HL-60 (cell line): ENCODE results near the gene VPS51.

Experiments
- POLR2AphosphoS5 ChIP-seq: IDR thresholded peaks from 2 replicates; pipeline ENCODE4 v1.6.1; 2012; ENCODE audit warnings: low read depth
- TF ChIP-seq, protein P1 (sequence below): IDR thresholded peaks from one replicate; pipeline ENCODE4 v1.5.1; 2011; ENCODE audit warnings: low read length, control low read depth, inconsistent platforms; ENCODE audit not compliant: insufficient read depth
- TF ChIP-seq, protein P2 (sequence below): IDR thresholded peaks from 2 replicates; pipeline ENCODE4 v1.6.1; 2012; ENCODE audit warnings: low read depth; ENCODE audit not compliant: insufficient replicate concordance

DNA sequence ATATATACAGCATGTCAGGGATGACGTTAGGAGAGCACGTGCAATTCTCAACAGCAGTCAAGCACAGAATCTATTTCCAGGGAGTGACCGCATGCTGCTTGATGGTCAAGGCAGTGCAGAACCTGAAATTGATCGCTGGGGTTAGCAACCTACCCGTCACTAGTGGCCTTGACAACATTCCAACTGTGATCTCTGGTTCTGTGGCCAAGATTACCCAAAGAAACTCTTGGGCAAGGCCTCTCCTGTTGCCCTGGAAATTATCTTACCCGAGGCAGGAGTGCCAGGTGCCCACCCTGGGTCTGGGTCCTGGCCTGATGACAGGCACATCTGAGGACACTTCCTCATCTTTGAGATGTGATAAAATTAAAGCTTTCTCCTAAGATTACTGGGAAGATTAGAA, 17.8 kb downstream of the VPS51 start:
- TF ChIP-seq, protein P1, sequence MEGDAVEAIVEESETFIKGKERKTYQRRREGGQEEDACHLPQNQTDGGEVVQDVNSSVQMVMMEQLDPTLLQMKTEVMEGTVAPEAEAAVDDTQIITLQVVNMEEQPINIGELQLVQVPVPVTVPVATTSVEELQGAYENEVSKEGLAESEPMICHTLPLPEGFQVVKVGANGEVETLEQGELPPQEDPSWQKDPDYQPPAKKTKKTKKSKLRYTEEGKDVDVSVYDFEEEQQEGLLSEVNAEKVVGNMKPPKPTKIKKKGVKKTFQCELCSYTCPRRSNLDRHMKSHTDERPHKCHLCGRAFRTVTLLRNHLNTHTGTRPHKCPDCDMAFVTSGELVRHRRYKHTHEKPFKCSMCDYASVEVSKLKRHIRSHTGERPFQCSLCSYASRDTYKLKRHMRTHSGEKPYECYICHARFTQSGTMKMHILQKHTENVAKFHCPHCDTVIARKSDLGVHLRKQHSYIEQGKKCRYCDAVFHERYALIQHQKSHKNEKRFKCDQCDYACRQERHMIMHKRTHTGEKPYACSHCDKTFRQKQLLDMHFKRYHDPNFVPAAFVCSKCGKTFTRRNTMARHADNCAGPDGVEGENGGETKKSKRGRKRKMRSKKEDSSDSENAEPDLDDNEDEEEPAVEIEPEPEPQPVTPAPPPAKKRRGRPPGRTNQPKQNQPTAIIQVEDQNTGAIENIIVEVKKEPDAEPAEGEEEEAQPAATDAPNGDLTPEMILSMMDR, result no peak
- no peak; the same call in 1 of the 2 replicates for TF ChIP-seq POLR2AphosphoS5
- TF ChIP-seq, protein P2, sequence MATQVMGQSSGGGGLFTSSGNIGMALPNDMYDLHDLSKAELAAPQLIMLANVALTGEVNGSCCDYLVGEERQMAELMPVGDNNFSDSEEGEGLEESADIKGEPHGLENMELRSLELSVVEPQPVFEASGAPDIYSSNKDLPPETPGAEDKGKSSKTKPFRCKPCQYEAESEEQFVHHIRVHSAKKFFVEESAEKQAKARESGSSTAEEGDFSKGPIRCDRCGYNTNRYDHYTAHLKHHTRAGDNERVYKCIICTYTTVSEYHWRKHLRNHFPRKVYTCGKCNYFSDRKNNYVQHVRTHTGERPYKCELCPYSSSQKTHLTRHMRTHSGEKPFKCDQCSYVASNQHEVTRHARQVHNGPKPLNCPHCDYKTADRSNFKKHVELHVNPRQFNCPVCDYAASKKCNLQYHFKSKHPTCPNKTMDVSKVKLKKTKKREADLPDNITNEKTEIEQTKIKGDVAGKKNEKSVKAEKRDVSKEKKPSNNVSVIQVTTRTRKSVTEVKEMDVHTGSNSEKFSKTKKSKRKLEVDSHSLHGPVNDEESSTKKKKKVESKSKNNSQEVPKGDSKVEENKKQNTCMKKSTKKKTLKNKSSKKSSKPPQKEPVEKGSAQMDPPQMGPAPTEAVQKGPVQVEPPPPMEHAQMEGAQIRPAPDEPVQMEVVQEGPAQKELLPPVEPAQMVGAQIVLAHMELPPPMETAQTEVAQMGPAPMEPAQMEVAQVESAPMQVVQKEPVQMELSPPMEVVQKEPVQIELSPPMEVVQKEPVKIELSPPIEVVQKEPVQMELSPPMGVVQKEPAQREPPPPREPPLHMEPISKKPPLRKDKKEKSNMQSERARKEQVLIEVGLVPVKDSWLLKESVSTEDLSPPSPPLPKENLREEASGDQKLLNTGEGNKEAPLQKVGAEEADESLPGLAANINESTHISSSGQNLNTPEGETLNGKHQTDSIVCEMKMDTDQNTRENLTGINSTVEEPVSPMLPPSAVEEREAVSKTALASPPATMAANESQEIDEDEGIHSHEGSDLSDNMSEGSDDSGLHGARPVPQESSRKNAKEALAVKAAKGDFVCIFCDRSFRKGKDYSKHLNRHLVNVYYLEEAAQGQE, result no peak
